Mesenchymal stem cell (in vitro differentiated cells and primary cell): ENCODE measurements around the gene KCNK7.

Source experiments
- DNase-seq: peaks from one replicate; pipeline ENCODE4 v3.0.0-alpha.2; 2013
- H2AFZ ChIP-seq: one replicate; pipeline ENCODE4 v1.6.1; 2013; ENCODE audit warnings: low read depth, mild to moderate bottlenecking, control low read depth, inconsistent platforms, low read length, moderate library complexity
- H2AK5ac ChIP-seq: 2 replicates; pipeline ENCODE4 v1.6.1; 2013; ENCODE audit warnings: low read length, moderate library complexity, mild to moderate bottlenecking, inconsistent platforms; ENCODE audit not compliant: severe bottlenecking
- H2BK120ac ChIP-seq: one replicate; pipeline ENCODE4 v1.6.1; 2013; ENCODE audit warnings: low read depth, mild to moderate bottlenecking, inconsistent platforms, low read length, moderate library complexity
- H2BK12ac ChIP-seq, 2 experiments: one replicate each; pipeline ENCODE4 v1.6.1; 2013; ENCODE audit warnings: inconsistent platforms in 2 of 2, low read length in 2 of 2, mild to moderate bottlenecking in 2 of 2, moderate library complexity in 2 of 2, control low read depth in 1 of 2
- H2BK15ac ChIP-seq: one replicate; pipeline ENCODE4 v1.6.1; 2013; ENCODE audit warnings: mild to moderate bottlenecking, low read depth, inconsistent platforms; ENCODE audit not compliant: poor library complexity, severe bottlenecking
- H2BK5ac ChIP-seq: 2 replicates; pipeline ENCODE4 v1.6.1; 2013; ENCODE audit warnings: low read depth, mild to moderate bottlenecking, low read length, control low read depth, inconsistent platforms; ENCODE audit not compliant: poor library complexity, severe bottlenecking
- H3K14ac ChIP-seq, 2 experiments: one replicate each; pipeline ENCODE4 v1.6.1; 2013; ENCODE audit warnings: inconsistent platforms in 2 of 2, low read length in 2 of 2, control low read depth in 1 of 2, mild to moderate bottlenecking in 1 of 2, moderate library complexity in 1 of 2
- H3K18ac ChIP-seq, 2 experiments: one replicate each; pipeline ENCODE4 v1.6.1; 2013; ENCODE audit warnings: inconsistent platforms in 2 of 2, low read length in 2 of 2, control low read depth in 1 of 2, low read depth in 1 of 2, mild to moderate bottlenecking in 1 of 2
- H3K23ac ChIP-seq, 2 experiments: one replicate each; pipeline ENCODE4 v1.6.1; 2013; ENCODE audit warnings: inconsistent platforms in 2 of 2, low read length in 2 of 2, mild to moderate bottlenecking in 2 of 2, moderate library complexity in 2 of 2, control low read depth in 1 of 2
- H3K27ac ChIP-seq: 2 replicates; pipeline ENCODE4 v1.5.1; 2013; ENCODE audit warnings: mild to moderate bottlenecking, moderate library complexity, low read length, control low read depth, inconsistent platforms; ENCODE audit not compliant: poor library complexity, severe bottlenecking
- H3K27me3 ChIP-seq, 2 experiments: 2 replicates each; pipeline versions ENCODE4 v1.6.1 to v1.7.0; 2013; ENCODE audit warnings: low read length in 2 of 2, mild to moderate bottlenecking in 2 of 2, moderate library complexity in 2 of 2, control low read depth in 1 of 2, inconsistent platforms in 1 of 2; ENCODE audit not compliant: control insufficient read depth in 1 of 2, insufficient read depth in 1 of 2
- H3K36me3 ChIP-seq, 2 experiments: 2 replicates each; pipeline versions ENCODE4 v1.6.1 to v1.7.0; 2013; ENCODE audit warnings: low read length in 2 of 2, control low read depth in 1 of 2, inconsistent platforms in 1 of 2, low read depth in 1 of 2, mild to moderate bottlenecking in 1 of 2; ENCODE audit not compliant: insufficient read depth in 2 of 2, control insufficient read depth in 1 of 2
- H3K4ac ChIP-seq, 2 experiments: one replicate each; pipeline ENCODE4 v1.6.1; 2013; ENCODE audit warnings: inconsistent platforms in 2 of 2, low read length in 2 of 2, mild to moderate bottlenecking in 2 of 2, moderate library complexity in 2 of 2, control low read depth in 1 of 2, low read depth in 1 of 2
- H3K4me1 ChIP-seq: 2 replicates; pipeline ENCODE4 v1.6.1; 2013; ENCODE audit warnings: low read depth, low read length, control low read depth; ENCODE audit not compliant: control insufficient read depth, insufficient read depth
- H3K4me2 ChIP-seq: 2 replicates; pipeline ENCODE4 v1.6.1; 2013; ENCODE audit warnings: low read length, mild to moderate bottlenecking, inconsistent platforms; ENCODE audit not compliant: poor library complexity, severe bottlenecking
- H3K4me3 ChIP-seq, 2 experiments: 2 replicates each; pipeline versions ENCODE4 v1.5.1 to v1.7.0; 2013; ENCODE audit warnings: low read length in 2 of 2, mild to moderate bottlenecking in 2 of 2, control low read depth in 1 of 2, low read depth in 1 of 2; ENCODE audit not compliant: insufficient read depth in 1 of 2
- H3K79me1 ChIP-seq: replicated peaks from 2 replicates; pipeline ENCODE4 v1.6.1; 2013; ENCODE audit warnings: mild to moderate bottlenecking, control low read depth, low read length, inconsistent platforms; ENCODE audit not compliant: poor library complexity, severe bottlenecking
- H3K9ac ChIP-seq: 2 replicates; pipeline ENCODE4 v1.7.0; 2013; ENCODE audit warnings: mild to moderate bottlenecking, low read length, moderate library complexity
- H3K9me3 ChIP-seq: 2 replicates; pipeline ENCODE4 v1.7.0; 2013; ENCODE audit warnings: mild to moderate bottlenecking, low read length; ENCODE audit not compliant: control insufficient read depth
- H4K8ac ChIP-seq: one replicate; pipeline ENCODE4 v1.6.1; 2013; ENCODE audit warnings: inconsistent platforms, mild to moderate bottlenecking, low read length, moderate library complexity
- H4K91ac ChIP-seq: one replicate; pipeline ENCODE4 v1.6.1; 2013; ENCODE audit warnings: mild to moderate bottlenecking, low read length, inconsistent platforms
- WGBS: methylation state at CpG from one replicate; pipeline ENCODE4 v1.1.7; 2013; ENCODE audit warnings: mixed read lengths; 5-methylcytosine and 5-hydroxymethylcytosine counted together

KCNK7 gene

DNA sequence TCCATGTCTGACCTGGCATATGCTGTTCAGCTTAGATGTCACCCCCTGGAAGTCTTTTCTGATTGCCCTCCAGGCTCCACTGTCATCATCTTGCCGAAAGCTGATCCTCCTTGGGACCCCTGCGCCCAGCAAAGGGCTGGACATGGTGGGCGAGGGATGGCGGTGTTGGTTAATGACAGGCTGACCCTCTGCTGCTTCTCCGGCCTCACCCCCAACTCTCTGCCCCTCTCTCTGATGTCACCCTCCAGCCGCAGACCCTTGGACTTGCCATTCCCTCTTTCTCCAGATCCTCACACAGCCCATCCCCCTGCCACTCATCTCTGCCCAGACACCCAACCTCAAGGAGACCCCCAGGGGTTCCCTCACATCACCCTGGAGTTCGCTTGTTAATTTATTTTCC lies 17.5 kb downstream of the KCNK7 start:
- Histone ChIP-seq H2BK12ac (peak overlapping the region in 1 of 2 experiments; percentile 70), H3K9ac (peak overlapping the region; percentile 90), H3K14ac (no peak overlapping the region), H3K79me1 (peaks cover 21% of the 10 kb centered on the region), H4K8ac (peak overlapping the region; percentile 45), H2AK5ac (no peak overlapping the region), H3K27me3 (no peaks in the 10 kb centered on the region), H3K27ac (no peak overlapping the region), H2BK15ac (no peak overlapping the region), H3K4me3 (peak overlapping the region in 1 of 2 experiments; percentile 89), H3K23ac (peak overlapping the region in 1 of 2 experiments; percentile 11), H3K4ac (no peak overlapping the region), H2BK5ac (no peak overlapping the region), H3K9me3 (no peaks in the 10 kb centered on the region), H4K91ac (peak overlapping the region; percentile 62), H2BK120ac (no peak overlapping the region), H3K4me2 (no peak overlapping the region), H3K18ac (peak overlapping the region in 1 of 2 experiments; percentile 71), H2AFZ (no peak overlapping the region), H3K4me1 (peaks cover 39% of the 10 kb centered on the region), H3K36me3 (peaks cover 43 to 44% of the 10 kb centered on the region in 2 experiments)
- 92% methylated on average over 7 of the region's 7 CpGs for WGBS
- DNase-seq: no peak

- no peak overlapping the region for H2AFZ ChIP-seq
- H3K36me3 ChIP-seq: peaks cover 39 to 45% of the 10 kb centered on the region in 2 experiments
- H3K4me2 ChIP-seq: peak overlapping the region; percentile 51
- H2BK15ac ChIP-seq: peak overlapping the region; percentile 50
- no peak overlapping the region for H2BK5ac ChIP-seq
- H3K9me3 ChIP-seq: no peaks in the 10 kb centered on the region
- H4K8ac ChIP-seq: peak overlapping the region; percentile 45
- peak overlapping the region; percentile 62 for H4K91ac ChIP-seq
- H3K27me3 ChIP-seq: no peaks in the 10 kb centered on the region
- H3K27ac ChIP-seq: peak overlapping the region; percentile 43
- H3K4me3 ChIP-seq: peak overlapping the region in 1 of 2 experiments; percentile 89
- H3K4ac ChIP-seq: peak overlapping the region; percentile 10 to 46
- H2BK120ac ChIP-seq: no peak overlapping the region
- peak overlapping the region; percentile 45 for H2AK5ac ChIP-seq
- H3K79me1 ChIP-seq: peaks cover 21% of the 10 kb centered on the region
- no peak overlapping the region for H3K14ac ChIP-seq
- WGBS: 72% methylated on average over 8 of the region's 8 CpGs
- peak overlapping the region; percentile 38 to 70 for H2BK12ac ChIP-seq
- peak overlapping the region; percentile 90 for H3K9ac ChIP-seq
- no peak for DNase-seq
- H3K4me1 ChIP-seq: peaks cover 41% of the 10 kb centered on the region
- peak overlapping the region; percentile 64 to 71 for H3K18ac ChIP-seq
- no peak overlapping the region for H3K23ac ChIP-seq
Observed at GRCh38 chr11:65577756-65578109, 17.9 kb downstream of the KCNK7 start.

GRCh38 chr11:65576867-65577755 lies 18.5 kb downstream of the KCNK7 start:
- Histone ChIP-seq H2BK15ac (peak overlapping the region; percentile 38), H2BK5ac (no peak overlapping the region), H2BK12ac (peak overlapping the region; percentile 51 to 70), H3K9ac (peak overlapping the region; percentile 90), H3K79me1 (peaks cover 21% of the 10 kb centered on the region), H3K36me3 (peaks cover 34 to 41% of the 10 kb centered on the region in 2 experiments), H3K4ac (peak overlapping the region; percentile 10 to 46), H3K27ac (peak overlapping the region; percentile 62), H3K23ac (no peak overlapping the region), H3K9me3 (no peaks in the 10 kb centered on the region), H4K91ac (peak overlapping the region; percentile 85), H3K18ac (peak overlapping the region; percentile 64 to 71), H3K4me2 (peak overlapping the region; percentile 62), H4K8ac (peak overlapping the region; percentile 21), H3K27me3 (no peaks in the 10 kb centered on the region), H2AFZ (no peak overlapping the region), H3K4me3 (peak overlapping the region; percentile 12 to 89), H3K4me1 (peaks cover 41% of the 10 kb centered on the region), H3K14ac (peak overlapping the region in 1 of 2 experiments; percentile 8), H2AK5ac (peak overlapping the region; percentile 45), H2BK120ac (peak overlapping the region; percentile 69)
- DNase-seq: peak; percentile 78
- 53% methylated on average over 16 of the region's 18 CpGs for WGBS

DNA sequence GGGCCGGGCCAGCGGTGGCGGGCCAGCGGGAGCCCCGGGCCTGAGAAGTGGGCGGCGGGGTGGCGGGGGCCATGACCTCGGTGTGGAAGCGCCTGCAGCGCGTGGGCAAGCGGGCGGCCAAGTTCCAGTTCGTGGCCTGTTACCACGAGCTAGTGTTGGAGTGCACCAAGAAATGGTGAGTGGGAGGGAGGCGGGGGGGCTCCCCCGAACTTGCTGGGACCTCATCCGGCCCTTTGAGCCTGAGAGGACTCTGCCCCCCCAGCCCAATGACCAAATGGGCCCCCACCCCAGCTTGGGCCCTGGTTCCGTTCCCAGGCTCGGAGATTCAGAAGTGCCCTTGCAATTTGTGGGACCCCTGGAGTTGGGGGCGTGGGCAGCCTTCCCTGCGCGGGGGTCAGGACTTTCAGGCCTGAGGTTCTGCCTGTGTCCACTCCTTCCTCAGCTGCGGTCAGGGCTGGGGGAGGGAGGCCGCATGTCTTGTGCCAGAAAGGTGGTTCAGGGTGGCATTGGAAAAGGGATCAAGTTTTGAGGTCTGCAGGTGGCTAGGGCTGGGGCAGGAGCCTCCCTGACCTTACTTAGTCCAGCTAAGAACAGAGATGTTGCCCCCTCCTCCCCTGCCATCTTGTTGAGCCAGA lies 19.3 kb downstream of the KCNK7 start:
- peak overlapping the region; percentile 74 to 89 for H3K4me3 ChIP-seq
- peak overlapping the region; percentile 92 for H2BK15ac ChIP-seq
- H3K4me1 ChIP-seq: peaks cover 46% of the 10 kb centered on the region
- peak overlapping the region; percentile 62 for H3K27ac ChIP-seq
- DNase-seq: no peak
- no peaks in the 10 kb centered on the region for H3K27me3 ChIP-seq
- 15% methylated on average over 16 of the region's 26 CpGs for WGBS
- no peak overlapping the region for H2AFZ ChIP-seq
- peak overlapping the region; percentile 10 to 64 for H3K4ac ChIP-seq
- H3K9ac ChIP-seq: peak overlapping the region; percentile 90
- H2BK12ac ChIP-seq: peak overlapping the region; percentile 51 to 55
- peak overlapping the region; percentile 62 for H3K4me2 ChIP-seq
- peak overlapping the region; percentile 69 for H2BK120ac ChIP-seq
- no peak overlapping the region for H2BK5ac ChIP-seq
- peak overlapping the region in 1 of 2 experiments; percentile 57 for H3K14ac ChIP-seq
- peaks cover 26 to 36% of the 10 kb centered on the region in 2 experiments for H3K36me3 ChIP-seq
- H2AK5ac ChIP-seq: peak overlapping the region; percentile 12
- peak overlapping the region; percentile 94 for H4K91ac ChIP-seq
- H3K18ac ChIP-seq: peak overlapping the region; percentile 70 to 95
- no peaks in the 10 kb centered on the region for H3K9me3 ChIP-seq
- peaks cover 21% of the 10 kb centered on the region for H3K79me1 ChIP-seq
- H4K8ac ChIP-seq: peak overlapping the region; percentile 87
- no peak overlapping the region for H3K23ac ChIP-seq
